Skin epidermis (tissue), 12 donors: ENCODE data around the gene CKM.
"Not testable (repeated sequence)": the region's sequence is repeated elsewhere in the genome, so short reads cannot be mapped to it uniquely, and the experiment has no call there.

Experiments used
- H3K27ac ChIP-seq, 21 experiments: fragments of 200-600 bp; sonication (generic) in 11 of 21; one replicate each; pipeline ENCODE4 v1.5.0; 2020; ENCODE audit warnings: mild to moderate bottlenecking in 3 of 21, inconsistent platforms in 2 of 21, moderate library complexity in 2 of 21
- H3K4me3 ChIP-seq, 7 experiments: fragments of 200-600 bp; sonication (generic) in 2 of 7; one replicate each; pipeline ENCODE4 v1.5.0; 2020; ENCODE audit warnings: inconsistent platforms in 2 of 7, mild to moderate bottlenecking in 2 of 7, moderate library complexity in 1 of 7

CKM gene

DNA sequence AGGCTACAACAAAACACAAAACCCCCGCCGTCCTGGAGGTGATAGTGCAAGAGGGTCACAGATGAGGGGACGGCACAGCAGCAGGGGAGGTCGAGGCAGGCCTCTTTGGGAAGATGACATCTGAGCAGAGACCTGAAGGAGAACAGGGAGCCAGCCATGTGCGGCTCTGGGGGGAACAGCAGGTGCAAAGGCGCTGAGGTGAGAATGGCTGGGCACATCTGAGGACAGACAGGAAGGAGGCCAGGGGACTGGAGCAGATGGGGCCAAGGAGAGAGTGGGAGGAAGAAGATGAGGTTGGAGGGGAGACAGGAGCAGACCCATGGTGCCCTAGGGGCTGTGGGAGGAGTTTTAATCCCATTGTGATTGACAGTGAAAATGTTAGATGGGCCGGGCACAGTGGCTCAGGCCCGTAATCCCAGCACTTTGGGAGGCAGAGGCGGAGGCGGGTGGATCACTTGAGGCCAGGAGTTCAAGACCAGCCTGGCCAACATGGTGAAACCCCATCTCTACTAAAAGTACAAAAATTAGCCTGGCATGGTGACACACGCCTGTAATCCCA, 1.8 kb upstream of the CKM start:
- no peak overlapping the region for H3K27ac ChIP-seq

DNA sequence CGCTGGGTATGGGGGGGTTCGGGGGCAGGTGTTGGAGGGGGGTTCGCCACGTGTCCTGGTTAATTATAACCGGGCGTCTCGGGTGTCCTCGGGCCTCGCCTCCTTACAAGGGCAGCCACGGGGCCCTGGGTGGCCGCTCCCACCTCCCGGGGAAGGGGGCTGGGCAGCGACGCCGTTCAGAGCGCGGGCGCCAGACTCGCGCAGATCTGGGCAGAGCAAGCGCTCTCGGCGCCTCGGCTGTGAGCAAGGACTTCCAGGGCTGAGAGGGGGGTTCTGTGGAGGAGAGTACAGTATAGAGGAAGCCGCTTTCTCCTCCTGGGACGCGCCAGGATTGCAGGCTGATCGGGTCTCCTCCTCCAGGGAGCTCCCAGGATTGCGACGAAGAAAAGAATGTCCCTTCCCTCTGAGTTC, 1.0 kb upstream of the CKM start:
- no peak overlapping the region for H3K27ac ChIP-seq

More for the DNA sequence above, 1.8 kb upstream of the CKM start:
- no peak overlapping the region for H3K4me3 ChIP-seq

DNA sequence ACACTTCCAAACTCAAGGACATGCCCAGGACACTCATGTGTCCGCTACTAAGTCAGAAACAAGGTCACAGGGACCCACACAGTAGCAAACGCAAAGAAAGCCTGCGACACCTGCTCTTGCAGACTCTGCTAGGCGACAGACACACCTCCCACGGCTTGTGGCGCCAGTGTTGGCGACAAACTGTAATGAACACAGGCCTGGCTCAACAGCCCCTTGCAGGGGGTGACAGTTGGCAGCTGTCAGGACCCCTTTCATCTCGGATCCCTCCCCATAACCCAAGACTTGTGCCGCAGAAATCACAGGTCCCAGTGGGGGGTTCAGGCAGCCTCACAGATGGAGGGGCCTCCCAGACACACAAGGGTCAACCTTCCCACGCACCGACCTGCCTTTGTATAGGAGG, 364 bp downstream of the CKM start:
- Histone ChIP-seq H3K27ac (no peak overlapping the region), H3K4me3 (no peak overlapping the region)

More for the DNA sequence above, 1.0 kb upstream of the CKM start:
- H3K4me3 ChIP-seq, result no peak overlapping the region

DNA sequence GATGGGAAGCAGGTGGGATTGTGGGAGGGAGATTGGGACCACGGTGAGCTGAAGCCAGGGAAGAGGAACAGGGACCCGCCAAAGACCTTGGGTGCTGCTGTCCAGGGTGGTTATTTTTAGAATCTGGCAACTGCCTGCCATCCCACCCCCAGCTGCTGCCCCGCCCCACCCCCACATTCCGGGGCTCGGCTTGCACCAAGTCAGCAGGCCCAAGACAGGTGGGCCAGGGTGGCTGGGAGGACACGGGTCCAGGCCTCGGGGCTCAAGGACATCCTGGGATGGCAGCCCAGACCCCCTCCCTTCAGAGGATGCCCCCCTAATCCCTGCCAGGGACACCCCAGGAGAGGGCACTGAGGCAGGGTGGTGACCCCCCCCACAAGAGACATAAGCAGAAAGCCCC, 827 bp downstream of the CKM start:
- no peak overlapping the region for H3K27ac ChIP-seq
- H3K4me3 ChIP-seq, result no peak overlapping the region

DNA sequence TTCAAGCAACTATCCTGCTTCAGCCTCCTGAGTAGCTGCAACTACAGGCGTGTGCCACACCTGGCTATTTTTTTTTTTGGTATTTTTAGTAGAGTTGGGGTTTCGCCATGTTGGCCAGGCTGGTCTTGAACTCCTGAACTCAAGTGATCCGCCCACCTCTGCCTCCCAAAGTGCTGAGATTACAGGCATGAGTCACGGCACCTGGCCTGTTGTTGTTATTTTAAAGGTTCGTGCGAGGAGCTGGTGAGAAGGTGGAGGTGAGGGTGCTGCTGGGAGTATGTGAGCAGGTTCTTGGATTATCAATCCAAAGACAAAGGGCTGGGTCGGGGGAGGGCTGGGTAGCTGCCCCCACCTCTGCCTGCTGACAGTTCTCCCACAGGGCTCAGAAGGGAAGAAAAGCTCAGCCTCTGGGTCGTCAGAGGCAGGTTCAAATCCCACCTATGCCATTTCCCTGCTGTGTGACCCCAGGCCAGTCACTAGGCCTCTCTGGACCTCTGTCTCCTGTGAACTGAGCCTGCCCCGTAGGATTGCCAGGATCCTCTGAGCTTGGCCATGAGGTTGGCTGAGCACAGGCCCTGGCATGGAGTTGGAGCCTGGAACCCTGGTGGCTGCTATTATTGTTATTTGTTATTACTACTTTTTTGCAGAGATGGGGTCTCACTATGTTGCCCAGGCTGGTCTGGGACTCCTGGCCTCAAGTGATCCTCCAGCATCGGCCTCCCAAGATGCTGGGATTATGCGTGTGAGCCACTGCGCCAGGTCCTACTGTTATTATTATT, 1.5 kb downstream of the CKM start:
- H3K27ac ChIP-seq, result no peak overlapping the region
- H3K4me3 ChIP-seq, result no peak overlapping the region

DNA sequence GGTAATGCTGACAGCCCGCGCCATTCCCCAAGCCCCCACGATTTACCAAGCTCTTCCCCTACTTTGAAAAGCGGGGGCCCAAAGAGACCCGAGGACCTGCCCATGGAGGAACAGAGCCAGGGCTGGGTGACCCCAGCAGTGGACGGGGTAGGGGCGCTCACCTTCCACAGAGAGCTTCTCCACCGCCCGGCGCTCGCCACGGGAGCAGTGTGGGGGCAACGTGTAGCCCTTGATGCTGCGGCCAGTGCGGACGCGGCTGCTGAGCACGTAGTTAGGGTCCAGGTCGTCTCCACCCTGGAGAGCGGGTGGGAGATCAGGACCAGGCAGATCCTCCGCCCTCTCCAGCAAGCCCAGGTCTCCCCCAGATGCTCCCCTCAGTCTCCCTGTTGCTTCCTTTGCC, 7.4 kb downstream of the CKM start:
- Histone ChIP-seq H3K4me3 (no peak overlapping the region), H3K27ac (no peak overlapping the region)

DNA sequence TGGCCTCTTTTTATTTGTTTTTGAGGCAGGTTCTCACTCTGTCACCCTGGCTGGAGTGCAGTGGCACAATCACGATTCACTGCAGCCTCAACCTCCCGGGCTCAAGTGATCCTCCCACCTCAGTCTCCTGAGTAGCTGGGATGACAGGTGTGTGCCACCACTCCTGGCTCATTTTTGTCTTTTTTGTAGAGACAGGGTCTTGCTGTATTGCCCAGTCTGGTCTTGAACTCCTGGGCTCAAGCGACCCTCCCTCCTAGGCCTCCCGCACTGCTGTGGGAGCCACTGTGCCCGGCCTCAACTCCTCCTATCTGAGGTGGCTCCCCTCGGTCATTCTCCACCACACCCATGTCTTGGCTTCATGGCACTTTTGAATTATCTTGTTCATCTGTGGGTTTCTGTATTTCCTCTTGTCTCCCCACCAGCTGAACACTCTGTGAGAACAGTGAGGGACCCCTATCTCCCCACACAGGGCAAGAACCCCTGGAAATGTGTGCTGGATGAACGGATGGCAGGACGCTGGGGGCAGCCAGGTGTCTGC, 7.9 kb downstream of the CKM start:
- Histone ChIP-seq H3K27ac (no peak overlapping the region), H3K4me3 (no peak overlapping the region)

DNA sequence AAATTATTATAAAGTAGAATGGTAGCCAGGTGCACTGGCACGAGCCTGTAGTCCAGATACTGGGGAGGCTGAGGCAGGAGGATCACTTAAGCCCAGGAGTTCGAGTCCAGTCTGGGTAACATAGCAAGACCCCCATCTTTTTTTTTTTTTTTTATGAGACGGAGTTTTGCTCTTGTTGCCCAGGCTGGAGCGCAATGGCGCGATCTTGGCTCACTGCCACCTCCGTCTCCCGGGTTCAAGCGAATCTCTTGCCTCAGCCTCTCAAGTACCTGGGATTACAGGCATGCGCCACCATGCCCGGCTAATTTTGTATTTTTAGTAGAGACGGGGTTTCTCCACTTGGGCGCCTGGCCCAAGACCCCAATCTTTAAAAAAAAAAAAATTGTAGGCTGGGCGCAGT, 10.4 kb downstream of the CKM start:
- H3K27ac ChIP-seq, result not testable (repeated sequence)

DNA sequence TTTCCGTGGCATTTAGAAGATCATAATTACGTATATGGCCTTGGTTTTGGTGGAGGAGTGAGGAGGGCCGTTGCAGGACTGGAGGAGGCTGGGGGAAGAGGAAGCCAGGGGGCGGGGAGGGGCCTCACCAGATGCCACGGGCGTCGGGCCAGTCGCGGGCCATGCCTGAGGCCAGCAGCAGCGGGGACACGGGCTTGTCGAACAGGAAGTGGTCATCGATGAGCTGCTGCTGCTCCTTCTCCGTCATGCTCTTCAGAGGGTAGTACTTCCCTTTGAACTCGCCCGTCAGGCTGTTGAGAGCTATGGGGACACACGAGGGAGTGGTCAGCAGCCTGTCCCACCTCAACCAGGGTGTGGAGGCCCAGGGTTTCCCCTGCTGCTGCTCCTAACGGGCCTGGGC, 11.1 kb downstream of the CKM start:
- H3K27ac ChIP-seq, result no peak overlapping the region
- no peak overlapping the region for H3K4me3 ChIP-seq

More for the DNA sequence above, 10.4 kb downstream of the CKM start:
- H3K4me3 ChIP-seq, result not testable (repeated sequence)

DNA sequence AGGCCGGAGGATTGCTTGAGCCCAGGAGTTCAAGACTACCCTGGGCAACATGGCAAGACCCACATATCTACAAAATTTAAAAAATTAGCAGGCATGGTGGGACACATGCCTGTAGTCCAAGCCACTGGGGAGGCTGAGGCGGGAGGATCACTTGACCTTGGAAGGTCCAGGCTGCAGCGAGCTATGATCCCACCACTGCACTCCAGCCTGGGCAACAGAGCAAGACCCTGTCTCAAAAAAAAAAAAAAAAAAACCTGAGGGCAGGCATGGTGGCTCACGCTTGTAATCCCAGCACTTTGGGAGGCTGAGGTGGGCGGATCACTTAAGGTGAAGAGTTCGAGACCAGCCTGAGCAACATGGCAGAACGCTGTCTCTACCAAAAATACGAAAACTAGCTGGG, 13.4 kb downstream of the CKM start:
- not testable (repeated sequence) for H3K27ac ChIP-seq, H3K4me3 ChIP-seq

DNA sequence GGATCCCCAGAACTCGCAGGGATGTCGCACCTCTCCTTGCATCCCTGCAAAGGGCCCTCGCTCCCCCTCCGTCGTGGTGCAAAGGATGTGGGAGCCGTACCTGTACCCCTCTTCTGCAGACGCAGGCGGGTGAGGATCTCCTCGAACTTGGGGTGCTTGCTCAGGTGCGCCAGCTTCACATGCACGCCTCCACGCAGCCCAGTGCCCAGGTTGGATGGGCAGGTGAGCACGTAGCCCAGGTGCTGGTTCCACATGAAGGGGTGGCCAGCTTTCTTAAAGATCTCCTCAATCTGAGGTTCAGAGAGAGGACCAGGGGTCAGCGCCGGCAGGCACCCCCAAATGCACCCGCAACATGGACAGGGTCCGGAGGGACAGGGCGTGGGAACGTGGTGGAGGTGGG, 15.3 kb downstream of the CKM start:
- H3K27ac ChIP-seq, result no peak overlapping the region
- no peak overlapping the region for H3K4me3 ChIP-seq

DNA sequence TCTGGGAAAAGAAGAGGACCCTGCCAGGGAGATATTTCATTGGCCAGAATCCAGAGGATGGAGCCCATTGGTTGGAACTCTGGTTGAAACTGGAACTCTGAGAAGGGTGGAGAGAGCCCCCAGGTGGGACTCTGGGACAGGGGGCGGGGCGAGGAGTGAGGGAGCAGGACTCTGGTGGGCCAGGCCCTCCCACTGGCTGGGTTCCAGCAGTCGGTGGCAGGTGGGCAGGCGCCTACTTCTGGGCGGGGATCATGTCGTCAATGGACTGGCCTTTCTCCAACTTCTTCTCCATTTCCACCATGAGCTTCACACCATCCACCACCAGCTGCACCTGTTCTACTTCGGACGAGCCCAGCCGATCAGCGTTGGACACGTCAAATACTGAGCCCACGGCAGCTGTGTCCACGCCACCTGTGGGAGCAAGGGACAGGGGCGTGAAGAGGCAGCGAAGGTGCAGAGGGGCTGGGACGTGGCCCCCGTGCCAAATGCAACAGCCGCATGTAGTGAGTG, 16.1 kb downstream of the CKM start:
- Histone ChIP-seq H3K4me3 (no peak overlapping the region), H3K27ac (no peak overlapping the region)

DNA sequence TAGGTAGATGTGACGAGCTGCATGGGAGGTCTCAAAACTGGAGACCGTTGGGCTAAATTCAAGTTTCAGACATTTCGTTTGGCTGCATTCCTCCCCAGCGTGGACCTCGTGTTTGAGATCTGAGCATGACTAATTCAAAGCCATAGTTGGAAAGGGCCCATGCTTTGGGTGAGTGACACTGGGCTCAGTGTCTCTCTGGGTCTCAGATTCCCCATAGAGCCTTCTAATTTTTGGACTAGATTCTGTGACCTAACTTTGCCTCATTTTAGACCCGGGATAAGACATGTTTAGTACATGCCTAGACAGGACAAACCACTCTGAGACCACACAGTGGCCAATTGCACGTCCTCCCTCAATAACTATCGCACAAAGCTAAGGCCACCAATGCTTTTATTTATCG, 16.6 kb downstream of the CKM start:
- Histone ChIP-seq H3K4me3 (no peak overlapping the region), H3K27ac (no peak overlapping the region)

DNA sequence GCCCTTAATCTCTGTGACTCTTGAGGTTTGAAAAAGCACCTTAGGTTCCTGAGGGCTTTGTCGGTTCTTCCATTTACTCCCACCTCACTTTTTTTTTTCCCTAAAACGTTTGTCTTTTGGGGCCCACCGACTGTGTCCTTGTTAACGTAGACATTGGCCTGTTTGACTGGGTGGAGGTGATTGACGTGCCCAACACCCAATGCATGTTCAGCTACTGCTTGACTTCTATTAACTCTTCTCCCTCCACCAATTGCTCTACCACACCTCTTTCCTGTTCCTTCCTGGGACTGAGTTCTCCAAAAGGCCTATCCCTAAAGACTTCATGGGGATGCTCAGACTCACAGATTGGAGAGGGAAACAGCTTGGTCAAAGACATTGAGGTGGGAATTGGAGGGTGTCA, 17.3 kb downstream of the CKM start:
- Histone ChIP-seq H3K4me3 (no peak overlapping the region), H3K27ac (no peak overlapping the region)

DNA sequence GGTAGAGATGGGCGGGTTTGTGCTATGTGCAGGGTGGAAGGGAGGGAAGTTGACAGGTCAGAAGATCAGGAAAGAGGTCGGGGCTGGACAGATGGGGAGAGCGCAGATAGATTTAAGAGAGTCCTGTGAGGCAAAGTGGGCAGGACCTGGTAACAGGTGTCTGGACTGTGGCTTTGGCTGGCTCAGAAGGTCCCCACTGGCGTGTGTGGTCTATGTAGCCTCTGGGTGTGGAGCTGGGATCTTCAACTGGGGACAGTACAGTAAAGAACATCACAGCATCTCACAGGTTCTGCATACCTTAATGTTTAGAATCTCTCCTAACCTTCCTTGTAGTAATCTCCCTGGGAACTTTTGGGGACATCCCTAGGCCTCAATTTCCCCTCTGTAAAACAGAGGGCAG, 17.7 kb downstream of the CKM start:
- Histone ChIP-seq H3K4me3 (no peak overlapping the region), H3K27ac (no peak overlapping the region)

DNA sequence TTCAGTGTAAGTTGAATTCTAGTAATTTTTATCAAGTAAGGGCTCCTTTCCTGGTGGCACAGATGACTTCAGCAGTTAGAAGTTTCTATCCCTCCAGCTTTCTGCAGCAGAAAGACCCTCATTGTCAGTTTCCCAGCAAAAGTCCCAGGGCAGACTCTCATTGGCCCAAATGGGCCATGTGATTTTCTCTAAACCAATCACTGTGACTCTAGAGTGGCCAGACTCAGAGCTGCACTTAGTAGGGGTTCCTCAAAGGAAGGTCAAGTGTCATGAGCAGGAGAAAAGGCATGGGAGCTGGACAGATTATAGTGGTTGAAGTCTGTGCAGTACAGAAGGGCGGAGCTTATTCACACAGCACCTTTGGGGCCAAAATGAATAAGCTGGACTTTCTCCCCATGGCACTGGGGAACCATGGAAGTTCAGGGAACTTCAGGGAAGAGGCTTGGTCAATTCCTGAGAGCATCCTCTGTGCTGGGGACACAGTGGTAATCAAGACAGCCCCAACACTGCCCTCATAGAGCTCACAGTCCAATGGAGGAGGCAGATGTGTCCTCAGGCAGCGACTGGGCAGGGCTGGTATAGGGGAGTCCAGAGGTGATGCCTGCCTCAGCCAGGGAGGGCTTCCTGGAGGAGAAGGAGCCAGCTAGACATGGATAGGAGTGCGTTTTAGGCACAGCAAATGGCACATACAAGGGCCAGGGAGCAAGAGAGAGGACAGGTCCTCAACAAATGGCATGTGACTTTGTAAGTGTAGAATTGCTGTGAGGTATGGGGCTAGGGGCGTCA, 18.3 kb downstream of the CKM start:
- H3K4me3 ChIP-seq, result no peak overlapping the region
- no peak overlapping the region for H3K27ac ChIP-seq

DNA sequence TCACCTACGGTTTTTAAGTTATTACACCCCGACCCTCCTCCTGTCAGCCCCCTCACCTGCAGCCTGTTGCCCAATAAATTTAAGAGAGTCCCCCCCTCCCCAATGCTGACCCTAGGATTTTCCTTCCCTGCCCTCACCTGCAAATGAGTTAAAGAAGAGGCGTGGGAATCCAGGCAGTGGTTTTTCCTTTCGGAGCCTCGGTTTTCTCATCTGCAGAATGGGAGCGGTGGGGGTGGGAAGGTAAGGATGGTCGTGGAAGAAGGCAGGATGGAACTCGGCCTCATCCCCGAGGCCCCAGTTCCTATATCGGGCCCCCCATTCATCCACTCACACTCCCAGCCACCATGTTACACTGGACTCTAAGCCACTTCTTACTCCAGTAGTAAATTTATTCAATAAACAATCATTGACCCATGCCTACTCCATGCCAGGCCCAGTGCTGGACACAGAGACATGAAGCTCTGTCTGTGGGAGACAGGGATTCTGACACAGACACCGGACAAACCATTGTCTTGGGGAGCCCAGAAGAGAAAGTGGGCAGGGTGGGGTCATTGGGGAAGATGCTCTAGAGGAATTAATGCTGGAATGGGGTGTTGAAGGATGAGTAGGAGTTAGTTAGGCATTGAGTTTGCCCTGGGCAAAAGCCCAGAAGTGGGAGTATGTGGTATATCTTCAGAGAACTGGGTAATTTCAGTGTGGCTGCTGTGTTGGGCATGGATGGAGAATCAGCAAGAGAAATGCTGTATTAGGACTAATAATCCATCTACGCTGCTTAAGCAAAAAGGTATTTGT, 19.2 kb downstream of the CKM start:
- Histone ChIP-seq H3K4me3 (no peak overlapping the region), H3K27ac (no peak overlapping the region)

DNA sequence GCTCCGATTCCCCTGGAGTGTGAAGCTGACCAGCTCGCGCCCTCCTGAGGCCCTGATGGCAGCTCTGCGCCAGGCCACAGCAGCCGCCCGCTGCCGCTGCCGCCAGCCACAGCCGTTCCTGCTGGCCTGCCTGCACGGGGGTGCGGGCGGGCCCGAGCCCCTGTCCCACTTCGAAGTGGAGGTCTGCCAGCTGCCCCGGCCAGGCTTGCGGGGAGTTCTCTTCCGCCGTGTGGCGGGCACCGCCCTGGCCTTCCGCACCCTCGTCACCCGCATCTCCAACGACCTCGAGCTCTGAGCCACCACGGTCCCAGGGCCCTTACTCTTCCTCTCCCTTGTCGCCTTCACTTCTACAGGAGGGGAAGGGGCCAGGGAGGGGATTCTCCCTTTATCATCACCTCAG, 20.3 kb downstream of the CKM start:
- H3K27ac ChIP-seq, result no peak overlapping the region
- H3K4me3 ChIP-seq, result no peak overlapping the region

DNA sequence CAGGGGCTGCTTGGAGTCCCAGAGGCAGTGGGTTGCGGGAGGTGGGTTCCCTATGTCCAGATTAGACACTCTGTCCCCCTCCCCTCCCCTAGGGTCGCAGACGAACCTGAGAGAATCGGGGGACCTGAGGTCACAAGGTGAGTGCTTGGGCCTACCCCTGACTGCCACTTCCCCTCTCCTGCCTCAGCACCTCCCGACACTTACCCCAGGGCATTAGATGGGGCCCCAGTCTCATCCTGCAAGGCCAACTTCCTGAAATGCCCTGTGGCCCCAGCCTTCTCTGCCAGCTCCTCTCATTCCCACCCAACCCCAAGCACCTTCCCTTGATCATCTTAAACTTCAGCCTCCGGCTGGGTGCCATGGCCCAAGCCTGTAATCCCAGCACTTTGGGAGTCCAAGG, 23.0 kb downstream of the CKM start:
- Histone ChIP-seq H3K4me3 (no peak overlapping the region), H3K27ac (no peak overlapping the region)

DNA sequence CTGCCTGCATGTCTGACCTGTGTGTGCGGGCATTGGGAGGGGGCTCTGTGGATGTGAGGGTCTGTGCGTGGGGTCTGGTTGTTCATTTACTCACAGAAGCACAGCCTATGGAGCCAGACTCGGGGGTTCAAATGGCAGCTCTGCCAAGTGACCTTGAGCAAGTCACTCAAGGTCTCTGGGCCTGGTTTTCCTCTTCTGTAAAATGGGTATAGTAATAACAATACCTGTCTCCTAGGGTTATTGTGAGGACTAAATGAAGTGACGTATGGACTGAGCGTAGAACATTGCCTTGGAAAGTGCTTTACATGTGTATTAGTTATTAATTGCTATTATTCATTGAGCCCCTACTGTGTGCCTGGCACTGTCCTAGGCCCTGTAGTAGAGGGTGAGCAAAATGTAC, 24.4 kb downstream of the CKM start:
- H3K27ac ChIP-seq, result no peak overlapping the region
- no peak overlapping the region for H3K4me3 ChIP-seq
